GM21367 (cell line): Measurements from ENCODE around the gene BNC2.
"Not testable (repeated sequence)": the region's sequence is repeated elsewhere in the genome, so short reads cannot be mapped to it uniquely, and the experiment has no call there.

Experiments
- ATAC-seq: cut with Tn5 transposase; IDR thresholded peaks from one replicate; pipeline ENCODE4 v1.9.1; 2021; ENCODE audit not compliant: unreplicated experiment

BNC2 gene

DNA sequence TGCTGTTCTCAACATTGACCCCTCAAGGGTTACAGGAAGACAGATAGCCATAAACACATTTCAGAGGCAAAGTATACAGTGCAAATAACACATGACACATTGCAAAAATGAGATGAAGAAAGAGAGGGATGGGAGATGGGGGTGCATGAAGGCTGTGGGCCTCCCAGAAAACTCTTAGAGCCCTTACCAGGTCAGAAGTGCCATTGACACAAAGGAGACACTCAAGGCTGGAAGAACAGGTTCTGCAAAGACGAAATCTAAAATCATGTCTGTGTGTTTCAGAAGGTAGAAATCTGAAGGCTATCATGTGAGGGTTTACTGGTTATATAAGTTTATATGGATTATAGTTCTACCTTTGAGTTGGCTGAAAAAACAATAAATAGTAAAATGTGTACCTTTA, 318.8 kb downstream of the BNC2 start:
- no peak for ATAC-seq

DNA sequence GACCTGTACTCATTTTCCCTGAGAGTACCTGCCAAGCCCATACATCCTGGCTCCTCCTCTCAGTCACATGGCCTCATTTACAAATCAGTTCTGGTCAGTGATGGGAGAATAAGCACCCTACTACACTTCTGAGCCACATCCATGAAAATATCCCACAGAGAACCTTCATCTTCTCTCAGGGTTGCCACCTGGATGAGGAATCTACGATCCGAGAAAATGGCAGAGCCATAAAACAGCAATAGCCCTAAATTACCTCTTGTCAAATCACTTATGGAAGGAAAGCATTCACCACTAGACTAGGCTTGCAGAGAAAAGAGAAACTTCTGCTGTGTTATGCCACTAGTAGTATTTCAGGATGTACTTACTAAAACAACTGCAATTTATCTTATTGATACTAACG, 324.8 kb downstream of the BNC2 start:
- no peak for ATAC-seq

DNA sequence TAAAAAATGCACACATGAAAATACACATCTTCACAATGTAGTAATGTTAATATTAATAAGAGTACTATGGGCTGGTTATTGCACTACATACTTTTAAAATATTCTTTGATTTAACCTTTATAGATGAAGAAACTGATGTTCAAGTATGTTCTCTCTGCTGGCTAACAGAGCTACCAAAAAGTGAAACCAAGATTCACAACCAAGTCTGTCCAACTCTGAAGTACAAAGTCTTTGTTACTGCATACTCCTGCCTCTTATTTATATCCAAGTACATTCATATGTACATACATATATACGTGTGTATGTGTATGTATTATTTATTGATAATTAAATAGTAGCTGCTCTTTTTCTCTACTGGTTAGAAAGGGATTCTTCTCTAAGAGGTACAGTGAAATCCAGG, 325.6 kb downstream of the BNC2 start:
- ATAC-seq: no peak

DNA sequence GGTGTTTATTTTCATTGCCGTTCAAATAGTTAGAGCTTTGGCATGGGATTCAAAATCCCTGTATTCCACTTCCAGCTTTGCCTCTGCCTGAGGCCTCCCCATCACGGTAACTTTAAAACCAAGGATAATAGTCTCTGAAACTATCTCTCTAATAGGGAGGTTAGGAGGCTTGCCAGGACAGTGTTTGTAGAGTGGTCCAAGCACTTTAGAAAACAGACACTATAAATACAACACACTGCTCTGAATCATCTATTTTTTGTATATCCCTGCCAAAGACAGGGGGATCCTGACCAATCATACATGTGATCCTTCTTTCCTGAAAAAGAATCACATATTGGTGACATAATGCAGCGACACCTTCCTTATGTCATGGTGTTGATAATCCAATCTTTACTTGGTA, 326.8 kb downstream of the BNC2 start:
- no peak for ATAC-seq

DNA sequence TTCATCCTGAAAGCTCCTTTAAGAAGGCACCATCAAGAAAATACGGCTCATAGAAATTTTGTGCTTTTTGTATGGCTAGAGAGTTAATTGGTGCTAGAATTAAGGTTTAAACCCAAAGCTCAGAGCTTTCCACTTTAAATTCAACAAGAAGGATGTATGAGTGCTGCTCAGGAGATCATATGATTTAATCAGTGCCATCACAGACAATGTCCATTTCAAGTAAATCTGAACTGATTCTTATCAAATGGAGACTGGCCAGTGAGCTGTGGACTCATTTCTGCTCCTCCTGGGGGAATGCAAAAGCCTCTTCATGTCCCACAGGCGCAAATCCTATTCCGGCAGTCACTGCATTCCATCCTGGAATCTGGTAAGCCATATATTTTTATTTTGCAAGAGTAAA, 327.2 kb downstream of the BNC2 start:
- no peak for ATAC-seq

DNA sequence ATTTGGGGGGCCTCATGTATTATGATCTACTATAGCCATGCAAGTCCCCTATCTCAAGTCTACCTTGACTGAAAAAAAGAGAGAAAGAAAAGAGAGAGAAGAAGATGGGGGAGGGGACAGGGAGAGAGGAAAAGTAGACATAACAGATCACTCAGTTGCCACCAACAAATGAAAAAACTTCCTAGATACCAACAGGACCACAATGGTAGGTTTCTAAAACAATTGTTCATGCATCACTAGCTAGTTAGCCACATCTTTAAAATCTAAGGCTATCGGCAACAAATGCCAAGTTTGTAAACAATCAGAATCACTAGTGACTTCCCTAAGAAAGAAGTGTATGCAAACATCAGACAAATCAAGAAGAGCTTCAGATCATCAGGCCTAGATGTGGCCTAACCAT, 328.2 kb downstream of the BNC2 start:
- ATAC-seq: no peak

DNA sequence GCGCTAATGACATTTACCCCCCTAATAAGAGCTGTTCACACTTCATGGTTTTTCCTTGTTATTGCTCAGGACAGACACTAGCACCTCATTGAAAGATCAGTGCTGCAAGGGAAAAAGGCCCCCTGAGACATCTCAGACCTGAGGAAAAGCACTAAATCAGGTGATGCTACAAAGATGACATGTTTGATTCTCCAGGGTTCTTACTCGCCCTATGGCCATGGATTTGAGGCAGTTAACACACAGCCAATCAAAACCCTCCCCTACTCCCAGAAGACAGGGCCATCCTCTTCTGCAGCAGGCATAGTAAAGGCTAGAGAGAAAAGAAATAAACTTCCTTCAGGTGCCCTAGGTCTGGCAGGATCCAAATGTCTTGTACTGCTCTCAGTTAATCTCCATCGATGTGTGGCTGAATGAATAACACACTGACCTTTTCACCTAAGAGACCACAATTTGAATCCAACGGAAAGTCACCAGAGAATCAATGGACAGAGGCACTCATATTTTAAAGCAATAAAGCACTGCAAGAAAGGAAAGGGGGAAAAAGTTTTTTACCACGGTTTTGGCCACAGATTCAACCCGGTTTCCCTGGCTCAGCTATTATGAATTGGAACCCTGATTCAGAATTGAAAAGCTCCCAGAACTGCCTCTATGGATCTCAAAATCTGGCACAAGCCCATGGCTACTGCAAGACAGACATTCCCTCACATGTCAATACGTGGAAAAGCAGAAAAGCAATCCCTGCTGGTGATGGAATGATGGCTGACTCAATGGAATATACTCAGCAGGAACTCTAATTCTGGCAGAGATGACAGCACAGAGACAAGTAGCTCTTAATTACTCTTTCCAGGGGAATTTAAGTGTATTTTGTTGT, 329.5 kb downstream of the BNC2 start:
- no peak for ATAC-seq

DNA sequence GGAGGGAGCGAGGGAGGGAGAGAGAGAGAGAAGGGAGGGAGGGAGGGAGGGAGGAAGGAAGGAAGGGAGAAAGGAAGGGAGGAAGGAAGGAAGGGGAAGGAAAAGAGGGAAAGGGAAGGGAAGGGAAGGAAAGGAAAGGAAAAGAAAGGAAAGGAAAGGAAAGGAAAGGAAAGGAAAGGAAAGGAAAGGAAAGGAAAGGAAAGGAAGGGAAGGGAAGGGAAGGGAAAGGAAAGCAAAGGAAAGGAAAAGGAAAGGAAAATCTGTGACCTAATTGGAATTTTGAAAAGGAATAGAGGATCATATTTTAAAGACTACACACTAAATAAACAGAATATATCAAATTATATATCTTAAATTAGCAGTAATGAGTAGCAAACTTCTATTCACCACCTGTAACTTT, 330.8 kb downstream of the BNC2 start:
- not testable (repeated sequence) for ATAC-seq

DNA sequence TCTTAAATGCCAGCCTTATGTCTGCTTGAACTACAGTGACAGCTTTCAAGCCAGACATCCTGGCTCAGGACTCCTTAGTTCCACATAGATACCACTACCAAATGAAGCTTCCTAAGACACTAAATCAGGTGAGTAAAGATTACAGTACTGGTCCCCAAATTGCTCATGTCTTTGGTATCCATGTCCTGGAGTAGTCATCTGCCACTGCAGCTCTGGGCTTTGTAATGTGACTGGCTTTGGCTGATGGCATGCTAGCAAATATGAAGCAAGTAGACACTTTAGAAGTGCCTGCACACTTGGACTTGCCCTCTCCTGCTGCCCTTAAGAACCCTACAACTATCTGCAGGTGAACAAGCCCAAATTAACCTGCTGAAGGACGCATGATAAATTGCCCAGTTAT, 334.9 kb downstream of the BNC2 start:
- ATAC-seq: no peak

DNA sequence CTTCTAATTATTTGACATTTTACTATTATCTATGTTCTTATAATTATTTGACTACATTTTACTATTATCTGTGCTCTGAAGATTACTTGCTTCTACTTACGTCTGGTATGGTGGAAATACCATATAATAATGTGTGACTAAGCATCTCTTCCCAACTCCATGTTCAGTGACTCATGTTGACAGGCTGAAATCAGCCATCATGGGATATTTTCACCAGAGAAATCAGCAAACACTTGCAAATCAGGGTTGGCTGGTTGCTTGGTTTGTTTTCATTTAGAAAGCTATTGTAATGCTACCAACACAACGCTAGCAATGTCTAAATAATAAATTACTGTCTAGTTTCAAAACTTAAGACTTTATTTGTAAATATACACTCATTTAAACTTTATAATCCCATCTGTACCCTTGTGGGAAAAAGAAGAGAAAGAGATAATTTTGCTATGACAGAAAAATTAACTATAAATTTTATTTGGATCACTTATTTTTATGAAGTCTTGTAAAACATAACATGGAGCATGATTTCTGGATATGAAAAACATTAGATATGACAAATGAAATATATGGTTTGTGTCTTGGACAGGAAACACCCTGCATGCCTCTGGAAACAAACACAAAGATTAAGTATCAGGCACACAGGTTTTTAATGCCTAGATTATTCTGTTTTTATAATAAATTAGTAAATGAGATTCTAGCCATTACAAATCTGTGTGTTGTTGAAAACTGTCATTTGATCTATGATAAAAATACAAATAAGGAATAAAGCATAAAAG, 337.6 kb downstream of the BNC2 start:
- ATAC-seq: no peak

DNA sequence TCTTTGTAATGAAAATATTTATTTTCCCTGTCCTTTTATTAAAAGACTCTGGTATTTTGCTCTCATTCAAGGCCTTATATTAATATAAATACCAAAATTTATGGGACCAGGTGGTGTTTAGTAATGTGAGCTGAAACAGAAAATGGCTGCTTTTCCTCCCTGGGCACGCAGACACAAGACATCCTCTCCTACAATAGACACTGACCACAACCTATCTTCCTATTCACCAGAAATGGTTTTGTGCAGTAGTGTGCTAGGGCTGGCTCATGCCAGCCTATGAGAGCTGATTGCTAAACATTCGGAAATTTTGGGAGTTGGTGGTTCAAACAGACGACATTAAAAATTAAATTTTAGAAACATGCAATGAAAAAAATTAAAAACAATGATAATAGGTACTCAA, 338.2 kb downstream of the BNC2 start:
- ATAC-seq: no peak

DNA sequence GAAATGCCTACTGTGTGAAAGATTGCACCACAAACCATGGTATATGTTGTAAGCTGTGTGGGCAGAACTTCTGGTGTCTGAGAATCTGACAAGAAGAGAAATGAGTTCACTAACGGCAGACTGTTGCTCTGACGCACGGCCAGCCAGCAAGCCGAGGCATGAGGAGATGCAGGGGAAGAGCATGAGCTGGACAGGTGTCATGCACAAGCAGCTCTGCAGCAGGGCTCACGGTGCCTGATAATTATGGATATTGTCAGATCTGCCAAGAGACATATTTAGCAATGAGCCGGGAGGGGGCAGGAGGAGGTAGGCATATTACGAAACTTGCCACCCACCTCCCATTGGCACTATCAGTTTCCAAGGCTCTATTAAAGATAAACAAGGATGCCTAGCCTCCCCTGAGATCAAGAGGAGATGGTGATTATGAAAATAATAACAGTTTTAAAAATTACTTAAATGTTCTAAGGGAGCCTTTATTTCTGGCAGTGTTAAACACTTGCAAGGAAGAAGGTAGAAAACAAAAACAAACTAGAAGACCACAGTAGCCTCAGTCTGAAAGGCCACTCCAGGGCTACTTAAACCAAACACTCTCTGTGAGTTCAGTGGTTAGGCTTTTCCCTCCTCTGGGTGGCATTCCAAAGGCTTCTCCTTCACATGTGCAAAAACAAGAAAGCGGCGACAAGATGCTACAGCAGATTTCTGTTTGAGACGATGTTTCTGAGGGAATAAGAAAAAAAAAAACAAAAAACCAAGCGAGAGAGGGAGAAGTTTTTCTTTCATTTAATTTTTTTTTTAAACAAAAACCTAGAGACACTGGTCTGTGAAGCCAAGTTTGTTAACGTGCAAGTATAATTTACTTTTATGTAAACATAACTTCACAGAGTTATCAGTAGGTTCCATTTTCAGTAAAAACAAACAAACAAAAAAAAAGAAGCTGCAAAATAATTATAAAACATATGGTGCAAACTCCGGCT, 339.5 kb downstream of the BNC2 start:
- no peak for ATAC-seq

DNA sequence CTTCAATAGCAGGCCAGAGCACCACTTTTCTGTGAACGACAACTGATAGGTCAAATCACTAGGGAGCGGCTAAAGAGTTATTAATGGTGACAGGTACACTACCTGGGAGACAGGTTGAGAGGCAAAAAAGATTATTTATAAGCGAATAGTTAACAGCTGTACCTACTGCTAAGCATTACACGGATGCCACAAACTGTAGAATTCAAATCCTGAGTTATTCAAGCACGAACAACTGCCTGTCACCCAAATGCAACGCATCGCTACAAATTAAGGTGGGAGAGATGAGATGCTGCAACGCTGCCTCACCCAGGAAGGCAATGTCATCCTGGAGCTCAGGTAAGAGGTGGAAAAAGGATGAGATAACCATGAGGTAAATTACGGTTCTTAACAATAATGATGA, 342.9 kb downstream of the BNC2 start:
- no peak for ATAC-seq

DNA sequence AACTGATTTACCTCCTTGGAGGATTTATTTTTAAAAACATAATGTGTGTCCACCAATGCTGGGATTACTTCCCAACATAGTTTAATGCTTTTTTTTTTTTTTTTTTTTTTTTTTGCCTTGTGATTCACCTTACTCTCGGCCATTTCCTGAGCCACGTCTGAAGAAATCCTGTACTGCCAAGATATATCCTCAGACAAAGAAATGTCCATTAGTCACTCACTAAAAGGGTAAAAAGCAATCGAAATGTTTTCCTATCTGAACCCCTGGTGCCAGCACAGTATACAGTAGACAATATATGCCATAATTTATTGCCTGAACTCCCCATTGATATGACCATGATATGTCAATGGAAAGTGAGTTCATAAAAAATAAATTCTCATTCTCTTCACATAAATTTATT, 344.1 kb downstream of the BNC2 start:
- ATAC-seq: no peak

DNA sequence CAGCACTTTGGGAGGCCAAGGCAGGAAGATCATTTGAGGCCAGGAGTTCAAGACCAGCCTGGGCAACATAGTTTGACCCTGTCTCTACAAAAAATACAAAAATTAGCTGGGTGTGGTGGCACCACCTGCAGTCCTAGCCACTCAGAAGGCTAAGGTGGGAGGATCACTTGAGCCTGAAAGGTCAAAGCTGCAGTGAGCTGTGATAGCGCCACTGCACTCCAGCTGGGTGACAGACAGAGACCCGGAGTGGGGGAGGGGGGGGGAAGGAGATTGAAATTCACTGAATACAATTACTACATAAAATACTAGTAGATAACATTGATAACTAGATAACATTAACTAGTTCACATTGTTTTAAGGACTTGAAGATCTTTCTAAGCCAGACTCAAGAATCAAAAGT, 345.6 kb downstream of the BNC2 start:
- ATAC-seq: no peak

DNA sequence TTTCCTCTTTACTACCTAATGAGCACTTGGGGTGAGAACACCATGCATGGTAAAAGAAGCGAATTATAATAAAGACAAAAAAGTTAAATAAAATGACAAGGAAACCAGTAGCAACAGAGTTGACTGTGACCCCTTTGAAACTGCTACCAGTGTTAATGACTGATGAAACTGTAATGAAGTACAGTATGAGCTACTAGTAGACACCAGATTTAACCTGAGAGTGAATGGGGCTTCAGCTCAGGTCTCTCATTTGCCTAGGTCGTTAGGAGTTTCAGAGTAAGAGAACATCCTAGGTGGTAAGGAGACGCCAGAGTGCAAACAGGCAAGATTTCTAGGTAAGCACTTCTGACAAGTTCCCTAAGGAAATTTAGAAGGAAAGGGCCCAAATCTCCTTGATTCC, 346.4 kb downstream of the BNC2 start:
- no peak for ATAC-seq

DNA sequence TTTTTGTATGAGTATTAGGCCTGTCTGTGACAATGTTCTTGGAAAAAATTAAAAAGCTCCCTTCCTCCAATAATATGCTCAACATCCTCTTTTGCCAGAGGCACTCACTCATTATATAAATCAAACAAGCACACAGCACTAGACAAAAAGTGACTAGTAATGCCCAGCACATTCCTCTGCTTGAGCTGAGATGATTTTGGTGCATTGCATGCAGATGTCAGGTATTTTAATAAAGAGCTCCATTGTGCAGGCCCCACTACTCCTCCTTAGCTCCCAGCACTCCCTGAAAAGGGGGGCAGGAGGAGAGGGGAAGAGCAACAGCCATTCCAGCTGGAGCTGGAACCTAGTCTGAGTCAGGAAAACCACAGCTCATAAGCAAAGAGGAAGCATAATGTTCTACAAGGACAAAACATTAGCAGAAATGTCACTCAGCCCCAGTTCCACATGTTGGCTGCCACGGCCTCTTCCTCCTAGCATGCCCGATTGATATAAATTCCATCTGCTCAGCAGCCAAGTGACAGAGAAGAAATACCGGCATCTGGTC, 348.5 kb downstream of the BNC2 start:
- no peak for ATAC-seq

DNA sequence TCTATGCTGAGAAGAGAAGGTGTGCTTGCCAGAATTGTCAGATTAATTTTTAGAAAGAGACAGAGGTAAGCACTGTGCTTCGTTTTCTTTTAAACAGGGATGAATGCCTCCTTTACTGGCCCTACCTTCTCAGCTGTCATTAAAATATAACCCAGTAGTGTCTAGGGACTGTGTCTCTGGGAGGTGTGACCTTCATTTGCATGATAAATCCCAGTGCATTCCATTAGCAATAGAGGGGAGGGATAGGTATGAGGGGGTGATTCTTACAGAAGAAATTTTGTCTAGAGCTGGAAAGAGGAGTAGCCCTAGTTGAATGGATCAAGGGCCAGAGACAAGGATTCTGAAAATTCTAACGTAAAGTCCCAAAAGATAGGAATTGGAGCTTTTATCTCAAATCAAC, 351.5 kb downstream of the BNC2 start:
- no peak for ATAC-seq

DNA sequence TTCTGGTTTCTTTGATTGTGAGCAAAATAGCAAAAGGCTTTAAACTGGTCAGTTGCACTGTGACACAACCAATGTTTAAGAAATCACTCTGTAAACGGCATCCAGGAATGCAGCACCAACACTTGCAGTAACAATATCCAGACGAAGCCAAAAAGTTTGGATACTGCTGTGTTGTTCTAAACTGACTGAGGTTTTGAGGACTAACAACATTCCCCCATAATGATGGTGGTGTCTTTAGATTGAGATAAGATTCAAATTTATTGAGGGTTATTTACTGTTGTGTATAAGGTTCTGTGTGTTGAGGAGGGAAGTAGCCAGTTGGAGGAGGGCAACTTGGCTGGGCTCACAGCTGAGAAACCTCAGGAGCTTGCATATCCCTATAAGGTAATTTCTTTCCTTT, 353.6 kb downstream of the BNC2 start:
- no peak for ATAC-seq

DNA sequence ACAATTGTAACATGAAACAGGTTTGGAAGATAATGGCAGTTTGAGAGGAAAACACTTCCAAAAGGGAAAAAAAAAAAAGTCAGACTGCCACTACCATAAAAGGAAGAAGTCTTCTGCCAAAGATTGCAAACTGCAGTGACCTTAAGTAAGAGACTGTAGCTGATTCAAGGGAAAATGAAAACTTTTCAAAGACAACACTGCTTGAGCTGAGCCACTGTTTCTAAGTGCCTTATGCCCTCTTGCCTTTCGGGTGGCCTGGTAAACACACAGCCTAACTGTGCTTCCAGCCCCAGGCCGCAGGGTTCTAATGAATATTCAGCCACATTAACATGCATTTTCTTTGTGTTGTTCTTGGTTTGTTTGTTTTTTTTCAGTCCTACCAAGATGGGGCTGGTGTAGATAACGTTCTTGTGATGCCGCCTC, 354.6 kb downstream of the BNC2 start:
- ATAC-seq: no peak

DNA sequence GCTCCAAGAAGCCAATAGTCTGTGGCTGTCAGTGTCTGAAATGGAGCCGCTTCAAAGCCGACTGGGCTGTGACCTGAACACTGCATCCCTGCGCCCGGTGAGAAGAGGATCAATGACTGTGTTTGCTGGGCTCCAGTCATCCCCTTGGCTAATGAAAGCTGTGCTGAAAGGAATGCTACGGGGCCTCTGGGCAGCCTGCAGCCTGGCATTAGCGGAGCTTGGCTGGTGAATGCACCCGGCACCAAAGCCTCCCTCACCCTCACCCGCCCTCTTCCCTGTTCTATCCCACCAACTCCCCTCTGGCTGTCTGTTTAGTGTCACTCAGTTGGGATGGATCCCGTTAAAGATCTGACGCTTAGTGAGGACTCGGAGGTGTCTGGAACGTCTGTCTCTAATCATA, 355.3 kb downstream of the BNC2 start:
- no peak for ATAC-seq
